Astrocyte of the spinal cord (primary cell): ENCODE measurements around the gene JMJD1C.
A peak's percentile ranks its signal among the peaks of the same experiment; 100 is the strongest.

Experiments used
- DNase-seq: peaks from one replicate; pipeline ENCODE4 v3.0.0; 2011; ENCODE audit warnings: low read depth, low spot score
- H3K4me3 ChIP-seq: 2 replicates; pipeline ENCODE4 v1.5.1; 2011; ENCODE audit warnings: low read depth, mild to moderate bottlenecking, low read length, moderate library complexity
- CTCF ChIP-seq: IDR thresholded peaks from 2 replicates; pipeline ENCODE4 v1.5.1; 2012; ENCODE audit warnings: low read depth, mild to moderate bottlenecking, low read length, inconsistent platforms
- in situ Hi-C: cut with HindIII; loops from 2 replicates; pipeline ENCODE4 v1.10.0; 2017; ENCODE audit warnings: low sequenced_read_pairs

The JMJD1C gene

GRCh38 chr10:63132651-63133055, 333.1 kb downstream of the JMJD1C start:
- DNase-seq: no peak
- in situ Hi-C loops: no loop called here
- H3K4me3 ChIP-seq: no peak overlapping the region
- TF ChIP-seq CTCF: no peak

DNA sequence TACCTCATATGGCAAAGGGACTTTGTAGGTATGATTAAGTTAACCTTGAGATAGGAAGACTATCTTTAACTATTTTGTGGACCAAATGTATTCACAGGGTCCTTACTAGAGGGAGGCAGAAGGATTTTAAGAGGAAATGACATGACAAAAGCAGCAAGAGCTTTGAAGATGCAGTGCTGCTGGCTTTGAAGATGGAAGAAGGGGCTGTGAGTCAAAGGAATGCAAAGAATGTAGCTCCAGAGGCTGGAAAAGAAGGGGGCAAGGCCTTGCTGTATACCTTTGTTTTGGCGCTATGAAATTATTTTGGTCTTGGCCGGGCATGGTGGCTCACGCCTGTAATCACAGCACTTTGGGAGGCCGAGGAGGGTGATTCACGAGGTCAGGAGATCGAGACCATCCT, 335.9 kb downstream of the JMJD1C start:
- TF ChIP-seq CTCF: no peak
- DNase-seq: no peak
- in situ Hi-C loops: no loop called here
- no peak overlapping the region for H3K4me3 ChIP-seq

- in situ Hi-C loops: no loop called here
These were observed 337.3 kb downstream of the JMJD1C start for GRCh38 chr10:63128443-63128842.

GRCh38 chr10:63125459-63125858, 340.3 kb downstream of the JMJD1C start:
- H3K4me3 ChIP-seq: no peak overlapping the region

More at GRCh38 chr10:63128443-63128842, 337.3 kb downstream of the JMJD1C start:
- no peak for TF ChIP-seq CTCF
- peak; percentile 62 for DNase-seq
- H3K4me3 ChIP-seq: no peak overlapping the region

DNA sequence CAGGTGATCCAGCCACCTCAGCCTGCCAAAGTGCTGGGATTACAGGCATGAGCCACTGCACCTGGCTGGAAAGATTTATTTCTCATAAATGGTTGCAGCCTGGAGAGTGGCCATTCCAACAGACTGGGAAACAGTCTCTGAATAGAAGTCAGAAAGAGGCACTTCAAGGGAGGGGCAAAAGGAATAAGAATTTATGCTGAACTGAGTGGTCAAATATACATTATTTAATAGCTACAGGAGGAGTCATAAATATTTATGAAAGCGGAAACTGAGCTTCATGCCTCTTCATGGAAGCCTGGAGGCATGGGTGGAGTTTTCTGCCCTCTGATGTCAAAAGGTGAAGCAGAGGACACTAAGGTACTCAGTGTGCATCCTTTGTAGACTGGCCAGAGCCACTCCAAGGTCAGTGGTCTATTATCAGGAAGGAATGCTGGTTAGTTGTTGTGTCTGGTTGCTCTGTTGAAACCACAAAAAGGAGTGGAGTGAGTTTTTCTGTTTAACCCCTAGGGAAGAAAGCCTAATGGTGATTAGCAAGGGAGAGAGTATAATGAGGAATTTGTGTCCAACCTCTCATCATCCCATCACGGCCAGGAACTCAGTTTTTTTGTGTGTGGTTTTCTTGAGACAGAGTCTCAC, 341.9 kb downstream of the JMJD1C start:
- no peak overlapping the region for H3K4me3 ChIP-seq
- DNase-seq: peak; percentile 25
- no peak for TF ChIP-seq CTCF
- in situ Hi-C loops: no loop called here

More at GRCh38 chr10:63125459-63125858, 340.3 kb downstream of the JMJD1C start:
- no peak for DNase-seq
- in situ Hi-C loops: no loop called here
- no peak for TF ChIP-seq CTCF

DNA sequence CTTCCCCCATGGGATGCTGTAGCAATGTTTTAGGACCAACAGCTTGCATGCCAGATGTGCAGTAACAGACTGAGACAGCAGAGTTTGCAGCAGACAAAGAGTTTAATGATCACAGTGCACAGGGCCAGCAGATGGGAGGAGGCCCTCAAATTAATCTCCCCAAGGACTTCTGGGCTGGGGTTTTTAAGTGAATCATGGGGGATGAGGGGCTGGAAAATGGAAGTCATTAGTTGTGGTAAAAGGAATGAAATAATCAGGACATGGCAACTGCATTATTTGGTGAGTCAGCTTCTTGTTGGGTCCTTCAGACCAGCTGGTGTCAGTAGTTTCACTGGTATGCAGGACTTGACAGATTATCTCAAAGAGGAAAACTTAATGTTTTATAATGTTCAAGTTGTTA, 345.2 kb downstream of the JMJD1C start:
- no peak overlapping the region for H3K4me3 ChIP-seq
- TF ChIP-seq CTCF: no peak
- peak; percentile 87 for DNase-seq
- in situ Hi-C loops: no loop called here
